OCI-LY1 (cell line): ENCODE measurements around the gene ACOX1.
A peak's percentile ranks its signal among the peaks of the same experiment; 100 is the strongest.

ENCODE experiments used
- H2AFZ ChIP-seq: fragments of 200-600 bp; sonication (generic), shearing (Covaris generic); 2 replicates; pipeline ENCODE4 v1.6.0; 2014; ENCODE audit warnings: antibody characterized with exemption, mild to moderate bottlenecking, low read length
- H3F3A ChIP-seq: fragments of 200-600 bp; sonication (generic), shearing (Covaris generic); 2 replicates; pipeline ENCODE4 v1.6.0; 2014; ENCODE audit warnings: mild to moderate bottlenecking, antibody characterized with exemption, low read length, moderate library complexity; ENCODE audit not compliant: insufficient read depth
- H3K27ac ChIP-seq: fragments of 200-600 bp; sonication (generic); 2 replicates; pipeline ENCODE4 v1.5.1; 2014; ENCODE audit warnings: low read length, mixed run types, mild to moderate bottlenecking, low read depth; ENCODE audit not compliant: poor library complexity, severe bottlenecking
- H3K27me3 ChIP-seq: fragments of 200-600 bp; sonication (generic); 2 replicates; pipeline ENCODE4 v1.6.0; 2014; ENCODE audit warnings: antibody characterized with exemption, mild to moderate bottlenecking, low read length, moderate library complexity; ENCODE audit not compliant: insufficient read depth
- H3K36me3 ChIP-seq: fragments of 200-600 bp; sonication (generic); 2 replicates; pipeline ENCODE4 v1.6.1; 2014; ENCODE audit warnings: mild to moderate bottlenecking, antibody characterized with exemption, low read length, moderate library complexity, mixed read lengths; ENCODE audit not compliant: insufficient read depth
- H3K4me1 ChIP-seq: fragments of 200-600 bp; sonication (generic); 2 replicates; pipeline ENCODE4 v1.5.1; 2014; ENCODE audit warnings: mild to moderate bottlenecking, low read length, moderate library complexity; ENCODE audit not compliant: insufficient read depth, severe bottlenecking
- H3K4me2 ChIP-seq: fragments of 200-600 bp; sonication (generic), shearing (Covaris generic); 2 replicates; pipeline ENCODE4 v1.6.1; 2014; ENCODE audit warnings: low read length
- H3K4me3 ChIP-seq: fragments of 200-600 bp; sonication (generic); 2 replicates; pipeline ENCODE4 v1.5.1; 2014; ENCODE audit warnings: low read length, low read depth, mild to moderate bottlenecking, mixed read lengths; ENCODE audit not compliant: poor library complexity, severe bottlenecking
- H3K79me2 ChIP-seq: fragments of 200-600 bp; shearing (Covaris generic); 2 replicates; pipeline ENCODE4 v1.6.1; 2016; ENCODE audit warnings: mixed run types, low read length, mixed read lengths; ENCODE audit not compliant: insufficient read depth
- H3K9ac ChIP-seq: fragments of 200-600 bp; sonication (generic), shearing (Covaris generic); 2 replicates; pipeline ENCODE4 v1.6.1; 2014; ENCODE audit warnings: mild to moderate bottlenecking, low read length, mixed read lengths
- H3K9me2 ChIP-seq: fragments of 200-600 bp; sonication (generic), shearing (Covaris generic); 2 replicates; pipeline ENCODE4 v1.6.1; 2014; ENCODE audit warnings: low read depth, mild to moderate bottlenecking, low read length, mixed read lengths
- H3K9me3 ChIP-seq: fragments of 200-600 bp; shearing (Covaris generic); 2 replicates; pipeline ENCODE4 v1.6.1; 2014; ENCODE audit warnings: low read length, mixed read lengths
- H4K20me1 ChIP-seq: fragments of 200-600 bp; sonication (generic), shearing (Covaris generic); 2 replicates; pipeline ENCODE4 v1.6.0; 2016; ENCODE audit warnings: mild to moderate bottlenecking, low read length; ENCODE audit not compliant: insufficient read depth
- CTCF ChIP-seq: fragments of 200-600 bp; sonication (generic), shearing (Covaris generic); IDR thresholded peaks from 2 replicates; pipeline ENCODE4 v1.5.1; 2017; ENCODE audit warnings: mild to moderate bottlenecking, antibody characterized with exemption, low read length, moderate library complexity, mixed read lengths
- EZH2 ChIP-seq: fragments of 200-600 bp; sonication (generic), shearing (Covaris generic); IDR thresholded peaks from 2 replicates; pipeline ENCODE4 v1.8.0; 2017; ENCODE audit warnings: borderline replicate concordance, mixed run types, mild to moderate bottlenecking, antibody characterized with exemption, low read length, moderate library complexity, mixed read lengths

The ACOX1 gene

GRCh38 chr17:75896415-75897159, 82.4 kb downstream of the ACOX1 start, which contains the start of gene TRIM65:
TSS of gene TRIM65 (minus strand) at chr17:75896951. CDS start at chr17:75896937, 14 bp downstream.
- Histone ChIP-seq H3K4me2 (peak within 1 kb of the TSS; percentile 79), H3K4me1 (peaks cover 24% of the 10 kb centered on the region), H3K9me2 (no peaks in the 10 kb centered on the region), H3F3A (no peaks in the 10 kb centered on the region), H3K9ac (peak within 1 kb of the TSS; percentile 77), H2AFZ (no peak within 1 kb of the TSS), H3K36me3 (peaks cover 29% of the 10 kb centered on the region), H3K79me2 (no peaks in the 10 kb centered on the region), H4K20me1 (no peaks in the 10 kb centered on the region), H3K27ac (peak within 1 kb of the TSS; percentile 33), H3K27me3 (no peaks in the 10 kb centered on the region), H3K9me3 (no peaks in the 10 kb centered on the region), H3K4me3 (peak within 1 kb of the TSS; percentile 80)
- no peak for TF ChIP-seq EZH2
- peak; percentile 19; the same call in 1 of the 2 replicates for TF ChIP-seq CTCF

GRCh38 chr17:75895370-75896155, 83.4 kb downstream of the ACOX1 start:
- Histone ChIP-seq H3K9me3 (no peaks in the 10 kb centered on the region), H3K9ac (peak overlapping the region; percentile 77), H3K4me3 (peak overlapping the region; percentile 80), H3K27ac (peak overlapping the region; percentile 21), H2AFZ (no peak overlapping the region), H4K20me1 (no peaks in the 10 kb centered on the region), H3K79me2 (no peaks in the 10 kb centered on the region), H3K4me2 (peak overlapping the region; percentile 79), H3K27me3 (no peaks in the 10 kb centered on the region), H3K9me2 (no peaks in the 10 kb centered on the region), H3K4me1 (peaks cover 24% of the 10 kb centered on the region), H3K36me3 (peaks cover 28% of the 10 kb centered on the region; the same call in 1 of the 2 replicates), H3F3A (no peaks in the 10 kb centered on the region)
- TF ChIP-seq CTCF (peak; percentile 49; the same call in 1 of the 2 replicates), EZH2 (no peak)

- H3K4me1 ChIP-seq: peaks cover 24% of the 10 kb centered on the region
- no peaks in the 10 kb centered on the region for H3F3A ChIP-seq
- no peak overlapping the region for H3K9ac ChIP-seq
- H3K4me2 ChIP-seq: no peak overlapping the region
- no peaks in the 10 kb centered on the region for H3K27me3 ChIP-seq
- H3K79me2 ChIP-seq: no peaks in the 10 kb centered on the region
- no peaks in the 10 kb centered on the region for H3K9me3 ChIP-seq
- no peaks in the 10 kb centered on the region for H4K20me1 ChIP-seq
- TF ChIP-seq EZH2: no peak
- no peak for TF ChIP-seq CTCF
- no peak overlapping the region for H3K27ac ChIP-seq
- no peak overlapping the region for H3K4me3 ChIP-seq
- H3K9me2 ChIP-seq: no peaks in the 10 kb centered on the region
- peaks cover 19% of the 10 kb centered on the region; the same call in 1 of the 2 replicates for H3K36me3 ChIP-seq
- H2AFZ ChIP-seq: no peak overlapping the region
Observed at GRCh38 chr17:75894049-75894733, 84.8 kb downstream of the ACOX1 start.
